A549 (cell line): ENCODE measurements around the gene ZNF710. TPM values are rescaled to one million over a fixed set of nuclear protein-coding genes. Genes with fewer than 3 reads are reported as not detected.

ENCODE experiments used
- ATAC-seq, 2 experiments: fragments of 200-7000 bp in 1 of 2; fragments of >200 bp in 1 of 2; cut with Nextera tagmentation in 1 of 2; cut with Tn5 transposase in 1 of 2; 3 replicates each; pipeline versions ENCODE4 v1.8.0 to v1.9.1; 2018 to 2020; ENCODE audit warnings: mild to moderate bottlenecking in 1 of 2, moderate library complexity in 1 of 2
- CTCF ChIA-PET: fragments of 300-600 bp; sonication (Branson Sonifier 250); formaldehyde crosslinking; extraction: SDS; loops from one replicate; lab custom pipeline; 2021; ENCODE audit warnings: antibody characterized with exemption, inconsistent platforms; lab: Yijun Ruan, JAX
- POLR2A ChIA-PET: fragments of 350-600 bp; formaldehyde crosslinking; extraction: SDS; loops from one replicate; lab custom pipeline; 2021; ENCODE audit warnings: antibody characterized with exemption, inconsistent platforms; lab: Yijun Ruan, JAX
- DNase-seq, 2 experiments: peaks; one replicate each; pipeline versions ENCODE4 v3.0.0 to v3.0.0-alpha.2; 2011 to 2016; ENCODE audit warnings: low read depth in 1 of 2, low spot score in 1 of 2
- FAIRE-seq: peaks from 2 replicates; lab custom pipeline; 2011; peaks lifted over from hg19 to GRCh38; lab: Jason Lieb, UNC
- H3K27ac ChIP-seq, 2 experiments: fragments of >200 bp; sonication (Bioruptor Twin); formaldehyde crosslinking; 3 replicates each; pipeline ENCODE4 v1.5.1; 2016 to 2017
- H3K4me1 ChIP-seq: fragments of >200 bp; sonication (Bioruptor Twin); formaldehyde crosslinking; 3 replicates; pipeline ENCODE4 v1.6.1; 2016
- H3K4me2 ChIP-seq: fragments of >200 bp; sonication (Bioruptor Twin); formaldehyde crosslinking; 3 replicates; pipeline ENCODE4 v1.6.1; 2016
- H3K4me3 ChIP-seq: fragments of >200 bp; sonication (Bioruptor Twin); formaldehyde crosslinking; 3 replicates; pipeline ENCODE4 v1.5.1; 2016
- H3K9me3 ChIP-seq: fragments of >200 bp; sonication (Bioruptor Twin); formaldehyde crosslinking; 3 replicates; pipeline ENCODE4 v1.6.1; 2016
- CBX2 ChIP-seq: fragments of 200-600 bp; sonication (generic); IDR thresholded peaks from 2 replicates; pipeline ENCODE4 v1.6.1; 2016; ENCODE audit warnings: low read depth, mild to moderate bottlenecking, borderline replicate concordance
- FOSL2 ChIP-seq, 2 experiments: fragments of 450-650 bp in 1 of 2; fragments of >200 bp in 1 of 2; sonication (Bioruptor Twin) in 1 of 2; formaldehyde crosslinking; IDR thresholded peaks; 2 replicates each; pipeline versions ENCODE4 v1.5.0 to v1.6.1; 2016 to 2020; ENCODE audit warnings: mild to moderate bottlenecking in 1 of 2, moderate library complexity in 1 of 2
- JUNB ChIP-seq: fragments of >200 bp; sonication (Bioruptor Twin); formaldehyde crosslinking; IDR thresholded peaks from 2 replicates; pipeline ENCODE4 v1.6.1; 2016
- KDM5A ChIP-seq: fragments of 200-600 bp; sonication (generic); IDR thresholded peaks from 2 replicates; pipeline ENCODE4 v1.6.1; 2016; ENCODE audit warnings: antibody characterized with exemption, mild to moderate bottlenecking
- MAFK ChIP-seq: fragments of 450-650 bp; IDR thresholded peaks from 2 replicates; pipeline ENCODE4 v1.6.1; 2014; ENCODE audit not compliant: partially characterized antibody
- NR3C1 ChIP-seq: fragments of >200 bp; sonication (Bioruptor Twin); formaldehyde crosslinking; IDR thresholded peaks from 3 replicates; pipeline ENCODE4 v1.6.1; 2017
- SREBF2 ChIP-seq: fragments of 450-650 bp; IDR thresholded peaks from 2 replicates; pipeline ENCODE4 v1.6.1; 2014; ENCODE audit warnings: mild to moderate bottlenecking, moderate library complexity
- ZFP36 ChIP-seq: fragments of 450-650 bp; IDR thresholded peaks from 2 replicates; pipeline ENCODE4 v1.6.1; 2014; ENCODE audit warnings: borderline replicate concordance; ENCODE audit not compliant: partially characterized antibody
- ZNF302 ChIP-seq: fragments of 250-450 bp; sonication (Bioruptor Pico); IDR thresholded peaks from 2 replicates; pipeline ENCODE4 v1.9.0; 2021; ENCODE audit warnings: inconsistent platforms, mild to moderate bottlenecking, moderate library complexity
- ZSCAN20 ChIP-seq: fragments of 250-450 bp; sonication (Bioruptor Pico); IDR thresholded peaks from 2 replicates; pipeline ENCODE4 v1.8.0; 2022; ENCODE audit warnings: mild to moderate bottlenecking, moderate library complexity
- WGBS: methylation state at CpG from one replicate; pipeline ENCODE4 v1.1.6; 2017; ENCODE audit errors: missing lambda C conversion rate; 5-methylcytosine and 5-hydroxymethylcytosine counted together
- polyA plus RNA-seq, 4 experiments: library from polyadenylated mRNA; depleted of rRNA in 3 of 4; stranded (reverse); fragments of >200 nt; fragmentation: RNase III in 1 of 4; extraction: RNeasy Plus Mini Kit Qiagen cat#74134 plus additional on column Dnase treatment in 1 of 4; gene quantifications; 2 replicates in 3 of 4; 3 replicates in 1 of 4; pipeline ENCODE4 v1.2.3, GENCODE V29; 2011 to 2017
- TF ChIP-seq, protein P1 (sequence below): fragments of 200-600 bp; sonication (generic); IDR thresholded peaks from 2 replicates; pipeline ENCODE4 v1.6.1; 2016; ENCODE audit warnings: antibody characterized with exemption, mild to moderate bottlenecking, moderate library complexity
- TF ChIP-seq, protein P2 (sequence below): fragments of >200 bp; sonication (Bioruptor Twin); formaldehyde crosslinking; IDR thresholded peaks from 3 replicates; pipeline ENCODE4 v1.6.1; 2016
- TF ChIP-seq, protein P3 (sequence below): IDR thresholded peaks from 2 replicates; pipeline ENCODE4 v1.6.1; 2012; ENCODE audit warnings: low read depth, borderline replicate concordance
- TF ChIP-seq, protein P4 (sequence below): fragments of 150-350 bp; IDR thresholded peaks from 2 replicates; pipeline ENCODE4 v1.6.1; 2014; ENCODE audit warnings: low read depth, mild to moderate bottlenecking, low read length
- TF ChIP-seq, protein P5 (sequence below): fragments of 250-450 bp; sonication (Bioruptor Pico); IDR thresholded peaks from 2 replicates; pipeline ENCODE4 v1.5.0; 2020; ENCODE audit warnings: low read depth, mild to moderate bottlenecking, moderate library complexity

ZNF710 gene
- polyA plus RNA-seq, 2 of the 4 experiments (the other 2 are of a cell fraction): 2.6 to 7.8 TPM

DNA sequence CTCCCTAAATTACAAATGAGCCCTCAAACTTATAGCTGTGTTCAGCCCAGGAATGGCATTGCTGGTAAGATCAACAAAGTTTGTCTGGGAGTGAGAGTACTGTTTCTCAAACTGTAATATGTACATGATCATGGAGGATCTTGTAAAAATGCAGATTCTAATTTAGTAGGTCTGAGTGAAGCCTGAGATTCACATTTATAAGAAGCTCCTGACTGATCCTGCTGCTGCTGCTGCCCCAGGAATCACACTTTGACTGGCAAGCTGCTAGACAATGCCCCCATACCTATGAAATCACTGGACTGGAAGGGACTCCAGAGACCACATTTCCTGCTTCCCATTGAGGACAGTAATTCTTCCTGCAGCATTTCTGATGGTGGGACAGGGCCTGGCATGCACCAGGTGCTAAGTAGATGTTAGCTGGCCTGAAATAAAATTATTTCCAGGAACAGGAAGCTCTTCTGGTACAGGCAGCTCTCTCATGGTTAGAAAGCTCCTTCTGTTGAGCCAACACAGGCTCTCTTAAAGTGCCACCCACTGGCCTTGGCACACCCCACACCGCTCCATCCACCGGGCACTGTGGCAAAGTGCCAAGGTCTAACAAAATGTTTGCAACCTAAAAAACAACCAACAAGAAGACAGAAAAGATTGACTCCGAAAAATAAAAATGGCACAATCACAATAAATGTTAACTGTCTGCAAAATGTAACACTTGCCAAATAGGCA is 36.7 kb upstream of the ZNF710 start:
- no peak overlapping the region for H3K4me3 ChIP-seq
- ChIA-PET CTCF (interaction anchor here (1.3 kb wide), 1 partner anchor 16 kb away, joined by 4 read pairs; no protein-coding TSS in a partner anchor), POLR2A (no interaction called here)
- no peaks in the 10 kb centered on the region for H3K4me1 ChIP-seq
- no peak overlapping the region for H3K27ac ChIP-seq
- no peaks in the 10 kb centered on the region for H3K9me3 ChIP-seq
- no peak for FAIRE-seq
- WGBS: 46% methylated on average over 3 of the region's 3 CpGs
- DNase-seq: no peak
- peak; percentile 19 to 42; a peak in 2 of 6 replicates for ATAC-seq
- no peak overlapping the region for H3K4me2 ChIP-seq
- TF ChIP-seq, protein P1, sequence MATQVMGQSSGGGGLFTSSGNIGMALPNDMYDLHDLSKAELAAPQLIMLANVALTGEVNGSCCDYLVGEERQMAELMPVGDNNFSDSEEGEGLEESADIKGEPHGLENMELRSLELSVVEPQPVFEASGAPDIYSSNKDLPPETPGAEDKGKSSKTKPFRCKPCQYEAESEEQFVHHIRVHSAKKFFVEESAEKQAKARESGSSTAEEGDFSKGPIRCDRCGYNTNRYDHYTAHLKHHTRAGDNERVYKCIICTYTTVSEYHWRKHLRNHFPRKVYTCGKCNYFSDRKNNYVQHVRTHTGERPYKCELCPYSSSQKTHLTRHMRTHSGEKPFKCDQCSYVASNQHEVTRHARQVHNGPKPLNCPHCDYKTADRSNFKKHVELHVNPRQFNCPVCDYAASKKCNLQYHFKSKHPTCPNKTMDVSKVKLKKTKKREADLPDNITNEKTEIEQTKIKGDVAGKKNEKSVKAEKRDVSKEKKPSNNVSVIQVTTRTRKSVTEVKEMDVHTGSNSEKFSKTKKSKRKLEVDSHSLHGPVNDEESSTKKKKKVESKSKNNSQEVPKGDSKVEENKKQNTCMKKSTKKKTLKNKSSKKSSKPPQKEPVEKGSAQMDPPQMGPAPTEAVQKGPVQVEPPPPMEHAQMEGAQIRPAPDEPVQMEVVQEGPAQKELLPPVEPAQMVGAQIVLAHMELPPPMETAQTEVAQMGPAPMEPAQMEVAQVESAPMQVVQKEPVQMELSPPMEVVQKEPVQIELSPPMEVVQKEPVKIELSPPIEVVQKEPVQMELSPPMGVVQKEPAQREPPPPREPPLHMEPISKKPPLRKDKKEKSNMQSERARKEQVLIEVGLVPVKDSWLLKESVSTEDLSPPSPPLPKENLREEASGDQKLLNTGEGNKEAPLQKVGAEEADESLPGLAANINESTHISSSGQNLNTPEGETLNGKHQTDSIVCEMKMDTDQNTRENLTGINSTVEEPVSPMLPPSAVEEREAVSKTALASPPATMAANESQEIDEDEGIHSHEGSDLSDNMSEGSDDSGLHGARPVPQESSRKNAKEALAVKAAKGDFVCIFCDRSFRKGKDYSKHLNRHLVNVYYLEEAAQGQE: no peak
- TF ChIP-seq KDM5A (no peak), ZFP36 (no peak), SREBF2 (no peak), ZNF302 (CRISPR knock-in tag) (no peak), ZSCAN20 (CRISPR knock-in tag) (no peak), CBX2 (no peak)
- TF ChIP-seq, protein P2, sequence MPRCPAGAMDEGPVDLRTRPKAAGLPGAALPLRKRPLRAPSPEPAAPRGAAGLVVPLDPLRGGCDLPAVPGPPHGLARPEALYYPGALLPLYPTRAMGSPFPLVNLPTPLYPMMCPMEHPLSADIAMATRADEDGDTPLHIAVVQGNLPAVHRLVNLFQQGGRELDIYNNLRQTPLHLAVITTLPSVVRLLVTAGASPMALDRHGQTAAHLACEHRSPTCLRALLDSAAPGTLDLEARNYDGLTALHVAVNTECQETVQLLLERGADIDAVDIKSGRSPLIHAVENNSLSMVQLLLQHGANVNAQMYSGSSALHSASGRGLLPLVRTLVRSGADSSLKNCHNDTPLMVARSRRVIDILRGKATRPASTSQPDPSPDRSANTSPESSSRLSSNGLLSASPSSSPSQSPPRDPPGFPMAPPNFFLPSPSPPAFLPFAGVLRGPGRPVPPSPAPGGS: no peak
- TF ChIP-seq, protein P3, sequence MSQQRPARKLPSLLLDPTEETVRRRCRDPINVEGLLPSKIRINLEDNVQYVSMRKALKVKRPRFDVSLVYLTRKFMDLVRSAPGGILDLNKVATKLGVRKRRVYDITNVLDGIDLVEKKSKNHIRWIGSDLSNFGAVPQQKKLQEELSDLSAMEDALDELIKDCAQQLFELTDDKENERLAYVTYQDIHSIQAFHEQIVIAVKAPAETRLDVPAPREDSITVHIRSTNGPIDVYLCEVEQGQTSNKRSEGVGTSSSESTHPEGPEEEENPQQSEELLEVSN: no peak
- TF ChIP-seq, protein P4, sequence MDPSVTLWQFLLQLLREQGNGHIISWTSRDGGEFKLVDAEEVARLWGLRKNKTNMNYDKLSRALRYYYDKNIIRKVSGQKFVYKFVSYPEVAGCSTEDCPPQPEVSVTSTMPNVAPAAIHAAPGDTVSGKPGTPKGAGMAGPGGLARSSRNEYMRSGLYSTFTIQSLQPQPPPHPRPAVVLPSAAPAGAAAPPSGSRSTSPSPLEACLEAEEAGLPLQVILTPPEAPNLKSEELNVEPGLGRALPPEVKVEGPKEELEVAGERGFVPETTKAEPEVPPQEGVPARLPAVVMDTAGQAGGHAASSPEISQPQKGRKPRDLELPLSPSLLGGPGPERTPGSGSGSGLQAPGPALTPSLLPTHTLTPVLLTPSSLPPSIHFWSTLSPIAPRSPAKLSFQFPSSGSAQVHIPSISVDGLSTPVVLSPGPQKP: no peak

DNA sequence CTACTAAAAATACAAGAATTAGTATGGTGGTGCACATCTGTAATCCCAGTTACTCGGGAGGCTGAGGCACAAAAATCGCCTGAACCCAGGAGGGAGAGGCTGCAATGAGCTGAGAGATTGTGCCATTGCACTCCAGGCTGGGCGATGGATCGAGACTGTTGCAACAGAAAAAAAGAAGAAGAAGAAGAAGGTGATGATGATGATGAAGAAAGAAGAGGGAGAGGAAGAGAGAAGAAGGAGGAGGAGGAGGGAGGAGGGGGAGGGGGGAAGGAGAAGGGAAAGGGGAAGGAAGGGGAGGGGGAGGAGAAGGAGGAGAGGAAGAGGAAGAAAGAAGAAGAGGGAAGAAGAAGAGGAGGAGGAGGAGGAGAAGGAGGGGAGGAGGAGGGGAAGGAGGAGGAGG is 33.2 kb upstream of the ZNF710 start:
- no peaks in the 10 kb centered on the region for H3K9me3 ChIP-seq
- no peak for TF ChIP-seq FOSL2 (IDR thresholded peaks at IDR 0.05)
- TF ChIP-seq FOSL2 (CRISPR knock-in tag; IDR thresholded peaks at IDR 0.05): no peak
- TF ChIP-seq, protein P5, sequence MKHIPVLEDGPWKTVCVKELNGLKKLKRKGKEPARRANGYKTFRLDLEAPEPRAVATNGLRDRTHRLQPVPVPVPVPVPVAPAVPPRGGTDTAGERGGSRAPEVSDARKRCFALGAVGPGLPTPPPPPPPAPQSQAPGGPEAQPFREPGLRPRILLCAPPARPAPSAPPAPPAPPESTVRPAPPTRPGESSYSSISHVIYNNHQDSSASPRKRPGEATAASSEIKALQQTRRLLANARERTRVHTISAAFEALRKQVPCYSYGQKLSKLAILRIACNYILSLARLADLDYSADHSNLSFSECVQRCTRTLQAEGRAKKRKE (CRISPR knock-in tag): no peak
- TF ChIP-seq KDM5A: no peak
- TF ChIP-seq NR3C1: no peak
- TF ChIP-seq MAFK: no peak
- no peak for TF ChIP-seq JUNB
- TF ChIP-seq, all 56 proteins: peak for 0
- ATAC-seq (no peak), DNase-seq (no peak), FAIRE-seq (no peak)
- Histone ChIP-seq H3K4me2 (no peak overlapping the region), H3K4me1 (no peaks in the 10 kb centered on the region), H3K4me3 (no peak overlapping the region), H3K27ac (no peak overlapping the region)
- CTCF ChIA-PET: interaction anchor here (1.0 to 1.2 kb wide), 3 partner anchors 30 to 123 kb away, joined by 3 to 5 read pairs (median 3); no protein-coding TSS in a partner anchor
- POLR2A ChIA-PET: no interaction called here
- 59% methylated on average over 4 of the region's 4 CpGs for WGBS
